ENCODE measurements around the gene CDH4.

Gene CDH4

GRCh38 chr20:61916318-61916891, 664.3 kb downstream of the CDH4 start:
- no peak for FAIRE-seq

GRCh38 chr20:61917474-61918145, 665.5 kb downstream of the CDH4 start:
- no peak for FAIRE-seq

GRCh38 chr20:61918548-61918947, 666.5 kb downstream of the CDH4 start:
- no peak for FAIRE-seq

- no peak for FAIRE-seq
These were observed 667.2 kb downstream of the CDH4 start for GRCh38 chr20:61919239-61919638.

GRCh38 chr20:61919675-61920365, 667.8 kb downstream of the CDH4 start:
- FAIRE-seq = no peak

GRCh38 chr20:61922411-61922810, 670.4 kb downstream of the CDH4 start:
- no peak for FAIRE-seq

GRCh38 chr20:61922936-61923335, 670.9 kb downstream of the CDH4 start:
- no peak for FAIRE-seq

GRCh38 chr20:61923371-61924166, 671.5 kb downstream of the CDH4 start:
- FAIRE-seq = no peak

- FAIRE-seq = no peak
These were observed 672.3 kb downstream of the CDH4 start for GRCh38 chr20:61924211-61924857.

- no peak for FAIRE-seq
These were observed 672.9 kb downstream of the CDH4 start for GRCh38 chr20:61924858-61925554.

GRCh38 chr20:61925555-61926252, 673.6 kb downstream of the CDH4 start:
- FAIRE-seq = no peak

- no peak for FAIRE-seq
These were observed 674.2 kb downstream of the CDH4 start for GRCh38 chr20:61926253-61926613.

- FAIRE-seq = no peak
These were observed 674.7 kb downstream of the CDH4 start for GRCh38 chr20:61926796-61927192.

- no peak for FAIRE-seq
These were observed 675.2 kb downstream of the CDH4 start for GRCh38 chr20:61927193-61927825.

- FAIRE-seq = no peak
These were observed 675.9 kb downstream of the CDH4 start for GRCh38 chr20:61927826-61928541.

GRCh38 chr20:61929561-61929960, 677.5 kb downstream of the CDH4 start:
- FAIRE-seq = no peak

- FAIRE-seq = no peak
These were observed 678.1 kb downstream of the CDH4 start for GRCh38 chr20:61929971-61930666.

- no peak for FAIRE-seq
These were observed 678.9 kb downstream of the CDH4 start for GRCh38 chr20:61930776-61931475.
